Thyroid gland (tissue), 4 donors: ENCODE measurements around the gene INAVA.

Source experiments
- POLR2A ChIP-seq, 2 donors: fragments of 450-650 bp; IDR thresholded peaks; one replicate each; pipeline ENCODE4 v1.6.1; 2017; ENCODE audit warnings: antibody characterized with exemption in 2 of 2, mild to moderate bottlenecking in 2 of 2, moderate library complexity in 1 of 2
- TF ChIP-seq, protein P1 (sequence below), 6 experiments: fragments of 200-600 bp in 3 of 6; fragments of 450-650 bp in 3 of 6; sonication (generic) in 3 of 6; IDR thresholded peaks; one replicate each; pipeline ENCODE4 v1.5.1; 2016 to 2019; ENCODE audit warnings: antibody characterized with exemption in 6 of 6, mild to moderate bottlenecking in 2 of 6, inconsistent platforms in 1 of 6, moderate library complexity in 1 of 6

DNA sequence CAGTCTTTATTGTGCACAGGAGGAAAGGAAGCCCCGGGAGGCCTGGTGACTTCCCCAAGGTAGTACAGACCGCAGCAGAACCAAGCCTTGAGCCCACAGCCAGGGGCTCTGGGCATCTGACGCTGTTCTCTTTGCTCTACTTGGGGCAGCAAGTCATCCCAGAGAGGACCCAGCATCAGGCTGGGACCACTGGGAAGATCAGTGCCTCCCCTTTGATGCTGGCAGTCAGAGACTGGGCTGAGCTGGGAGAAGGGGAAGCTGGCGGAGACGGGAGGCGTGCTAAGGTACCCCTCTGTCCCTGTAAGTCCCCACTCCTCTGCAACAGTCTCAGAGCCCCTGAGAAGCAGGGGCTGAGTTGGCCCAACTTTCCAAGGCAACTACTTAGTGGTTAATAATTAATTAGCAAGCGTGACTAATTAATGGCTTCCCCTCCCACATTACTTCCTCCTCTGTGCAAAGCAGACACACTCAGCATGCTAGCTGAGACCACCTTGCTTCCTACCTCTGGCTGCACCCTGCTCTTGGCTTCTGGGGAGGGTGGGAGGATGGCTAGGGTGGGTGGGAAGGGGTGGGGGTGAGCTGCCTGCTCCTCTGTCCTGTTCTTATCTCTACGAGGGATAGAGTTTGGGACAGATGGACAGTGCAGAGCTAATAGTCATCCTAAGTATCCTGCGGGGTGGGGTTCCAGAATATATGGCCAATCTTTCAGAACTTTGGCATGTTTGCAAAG is 1.3 kb downstream of the INAVA start:
- TF ChIP-seq, protein P1, sequence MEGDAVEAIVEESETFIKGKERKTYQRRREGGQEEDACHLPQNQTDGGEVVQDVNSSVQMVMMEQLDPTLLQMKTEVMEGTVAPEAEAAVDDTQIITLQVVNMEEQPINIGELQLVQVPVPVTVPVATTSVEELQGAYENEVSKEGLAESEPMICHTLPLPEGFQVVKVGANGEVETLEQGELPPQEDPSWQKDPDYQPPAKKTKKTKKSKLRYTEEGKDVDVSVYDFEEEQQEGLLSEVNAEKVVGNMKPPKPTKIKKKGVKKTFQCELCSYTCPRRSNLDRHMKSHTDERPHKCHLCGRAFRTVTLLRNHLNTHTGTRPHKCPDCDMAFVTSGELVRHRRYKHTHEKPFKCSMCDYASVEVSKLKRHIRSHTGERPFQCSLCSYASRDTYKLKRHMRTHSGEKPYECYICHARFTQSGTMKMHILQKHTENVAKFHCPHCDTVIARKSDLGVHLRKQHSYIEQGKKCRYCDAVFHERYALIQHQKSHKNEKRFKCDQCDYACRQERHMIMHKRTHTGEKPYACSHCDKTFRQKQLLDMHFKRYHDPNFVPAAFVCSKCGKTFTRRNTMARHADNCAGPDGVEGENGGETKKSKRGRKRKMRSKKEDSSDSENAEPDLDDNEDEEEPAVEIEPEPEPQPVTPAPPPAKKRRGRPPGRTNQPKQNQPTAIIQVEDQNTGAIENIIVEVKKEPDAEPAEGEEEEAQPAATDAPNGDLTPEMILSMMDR (IDR thresholded peaks at IDR 0.05): no peak
- TF ChIP-seq POLR2A (IDR thresholded peaks at IDR 0.05): no peak
